Urinary bladder (tissue), 4 donors: ENCODE results near the gene GATA5. TPM values are rescaled to one million over a fixed set of nuclear protein-coding genes. Genes with fewer than 3 reads are reported as not detected.

Experiments used
- DNase-seq: peaks from one replicate; pipeline ENCODE4 v3.0.0-alpha.2; 2015; ENCODE audit errors: extremely low spot score
- H3K27ac ChIP-seq: one replicate; pipeline ENCODE4 v1.5.1; 2013; ENCODE audit warnings: low read depth, mild to moderate bottlenecking, moderate library complexity
- H3K36me3 ChIP-seq: one replicate; pipeline ENCODE4 v1.6.1; 2013; ENCODE audit warnings: mild to moderate bottlenecking, moderate library complexity; ENCODE audit not compliant: insufficient read depth
- H3K4me1 ChIP-seq: one replicate; pipeline ENCODE4 v1.6.1; 2013; ENCODE audit warnings: mild to moderate bottlenecking, moderate library complexity; ENCODE audit not compliant: insufficient read depth
- H3K4me3 ChIP-seq: one replicate; pipeline ENCODE4 v1.5.1; 2013; ENCODE audit warnings: low read depth, low read length
- WGBS: extraction: QIAGEN DNeasy Blood & Tissue Kit; methylation state at CpG from one replicate; pipeline ENCODE4 v1.1.7; 2013; 5-methylcytosine and 5-hydroxymethylcytosine counted together
- polyA plus RNA-seq: library from polyadenylated mRNA; stranded (reverse); fragments of 200-250 nt; gene quantifications from one replicate; pipeline ENCODE4 v1.2.3, GENCODE V29; 2013
- total RNA-seq: library from RNA; depleted of rRNA; stranded (reverse); fragments of >200 nt; gene quantifications from one replicate; pipeline ENCODE4 v1.2.3, GENCODE V29; 2014
- donor health status: healthy with polysubstance abuse.
- donor health status: healthy.

The GATA5 gene
- total and polyA plus RNA-seq, 2 donors = 6.6 to 27.4 TPM

DNA sequence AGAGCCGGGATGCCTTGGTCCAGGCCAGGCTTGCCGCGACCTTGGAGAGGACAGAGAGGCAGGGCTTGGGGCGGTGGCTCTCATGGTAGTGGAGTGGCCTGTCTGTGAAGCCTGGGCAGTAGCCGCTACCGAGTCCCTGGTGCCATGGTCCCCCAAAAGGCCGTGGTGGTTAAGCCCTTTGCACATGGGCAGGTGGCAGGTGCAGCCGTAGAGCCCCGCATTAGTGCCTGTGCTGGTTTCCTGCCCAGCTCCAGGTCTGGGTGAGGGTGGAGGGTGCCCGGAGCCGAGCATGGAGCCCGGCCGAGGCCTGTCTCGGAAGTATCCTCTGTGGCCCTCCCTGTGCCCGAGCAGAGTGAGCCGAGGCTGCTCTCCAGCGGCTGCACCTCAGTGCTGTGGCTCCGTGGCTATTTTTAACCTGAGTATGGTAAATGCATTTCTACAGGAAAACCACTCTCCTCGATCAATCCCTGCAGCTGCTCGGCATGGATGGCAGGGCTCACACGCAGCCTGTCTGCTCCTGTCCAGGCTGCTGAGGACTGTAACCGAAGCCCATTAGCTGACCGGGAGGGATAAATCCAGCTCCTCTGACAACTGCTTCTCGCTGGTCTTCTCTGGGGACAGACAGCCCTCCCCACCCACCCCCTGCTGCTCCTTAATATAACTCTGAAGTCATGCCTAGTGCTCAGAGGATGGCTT is 36.3 kb upstream of the GATA5 start:
- H3K4me1 ChIP-seq = no peaks in the 10 kb centered on the region
- DNase-seq = no peak
- H3K27ac ChIP-seq = no peak overlapping the region
- H3K4me3 ChIP-seq = no peak overlapping the region
- WGBS = 58% methylated on average over 24 of the region's 24 CpGs
- no peaks in the 10 kb centered on the region for H3K36me3 ChIP-seq

DNA sequence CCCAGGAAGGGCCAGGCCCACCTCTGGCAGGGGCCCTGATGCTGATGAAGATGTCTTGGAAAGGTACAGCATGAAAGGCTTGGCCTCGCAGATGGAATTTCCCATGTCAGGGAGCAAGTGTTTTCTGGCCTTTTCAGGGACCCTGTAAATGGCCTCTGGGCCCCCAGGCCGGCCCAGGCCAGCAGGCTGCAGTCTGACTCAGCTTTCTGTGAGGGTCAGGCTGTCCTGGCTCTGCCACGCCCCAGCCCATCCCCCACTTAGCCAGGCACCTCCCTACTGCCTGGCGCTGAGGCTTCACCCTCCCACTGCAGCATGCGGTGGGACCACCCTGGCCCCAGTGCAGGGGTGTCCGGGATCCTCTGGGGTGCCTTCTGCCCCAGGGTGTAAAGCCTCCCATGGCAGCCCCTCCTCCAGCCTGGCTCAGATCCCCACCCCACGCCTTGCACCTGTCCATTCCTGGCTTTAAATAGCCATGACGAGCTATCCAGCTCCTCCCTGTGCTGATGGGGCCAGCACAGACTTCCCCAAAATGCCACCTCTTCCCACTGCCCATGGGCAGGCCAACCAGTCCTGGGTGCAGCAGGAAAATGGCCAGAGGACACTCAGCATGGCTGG is 35.6 kb upstream of the GATA5 start:
- WGBS = 80% methylated on average over 8 of the region's 8 CpGs
- no peak for DNase-seq
- H3K4me1 ChIP-seq = no peaks in the 10 kb centered on the region
- no peak overlapping the region for H3K27ac ChIP-seq
- no peak overlapping the region for H3K4me3 ChIP-seq
- H3K36me3 ChIP-seq = no peaks in the 10 kb centered on the region

DNA sequence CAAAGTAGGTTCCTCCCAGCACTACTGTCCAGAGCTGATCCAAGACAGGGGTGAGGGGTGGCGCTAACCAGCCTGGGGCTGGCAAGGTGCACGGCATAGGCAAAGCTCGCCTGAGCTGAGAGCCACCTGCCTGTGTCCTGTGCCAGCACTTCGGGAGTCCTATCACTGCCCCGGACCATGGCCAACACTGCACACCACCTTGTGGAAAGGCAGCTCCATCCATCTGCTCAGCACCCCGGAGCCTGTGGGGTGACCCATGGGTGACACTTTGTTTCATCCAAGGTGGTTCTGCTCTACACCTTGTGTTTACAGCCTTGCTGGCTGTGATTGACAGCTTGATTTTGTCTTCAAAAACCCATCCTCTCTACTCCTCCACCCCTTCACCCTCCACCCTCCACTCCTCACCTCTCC is 32.9 kb upstream of the GATA5 start:
- DNase-seq = no peak
- no peak overlapping the region for H3K4me3 ChIP-seq
- H3K4me1 ChIP-seq = no peaks in the 10 kb centered on the region
- 88% methylated on average over 6 of the region's 6 CpGs for WGBS
- H3K36me3 ChIP-seq = no peaks in the 10 kb centered on the region
- no peak overlapping the region for H3K27ac ChIP-seq

DNA sequence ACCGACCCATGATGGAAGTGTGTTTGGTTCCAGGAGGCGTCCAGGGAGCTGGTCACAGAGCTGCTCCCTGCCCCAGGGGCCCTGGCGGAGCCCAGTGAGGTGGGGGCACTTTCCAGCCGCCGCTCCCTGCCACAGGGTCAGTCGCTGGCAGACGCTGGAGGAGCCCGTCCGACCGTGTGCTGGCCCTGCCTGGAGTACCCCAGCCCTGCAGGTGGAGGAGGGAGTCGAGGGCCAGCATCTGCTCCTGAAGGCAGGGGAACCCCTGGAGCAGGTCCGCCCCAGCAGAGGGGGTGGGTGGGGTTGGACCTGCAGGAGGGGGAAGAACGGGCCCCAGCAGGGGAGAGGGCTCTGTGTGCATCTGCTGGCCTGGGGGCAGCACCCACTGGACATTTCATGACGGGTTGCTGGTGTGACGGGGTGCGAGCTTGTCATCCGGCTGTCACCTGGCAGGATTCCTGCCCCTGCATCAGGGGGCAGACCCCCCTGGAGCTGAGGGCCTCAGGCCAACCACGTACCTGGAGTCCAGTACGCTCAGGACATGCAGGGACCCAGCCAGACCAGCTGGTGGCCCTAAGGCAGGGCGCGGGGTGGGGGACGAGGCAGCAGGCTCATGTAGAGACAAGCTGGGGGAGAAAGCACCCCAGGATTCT is 32.3 kb upstream of the GATA5 start:
- DNase-seq = no peak
- WGBS = 84% methylated on average over 22 of the region's 22 CpGs

DNA sequence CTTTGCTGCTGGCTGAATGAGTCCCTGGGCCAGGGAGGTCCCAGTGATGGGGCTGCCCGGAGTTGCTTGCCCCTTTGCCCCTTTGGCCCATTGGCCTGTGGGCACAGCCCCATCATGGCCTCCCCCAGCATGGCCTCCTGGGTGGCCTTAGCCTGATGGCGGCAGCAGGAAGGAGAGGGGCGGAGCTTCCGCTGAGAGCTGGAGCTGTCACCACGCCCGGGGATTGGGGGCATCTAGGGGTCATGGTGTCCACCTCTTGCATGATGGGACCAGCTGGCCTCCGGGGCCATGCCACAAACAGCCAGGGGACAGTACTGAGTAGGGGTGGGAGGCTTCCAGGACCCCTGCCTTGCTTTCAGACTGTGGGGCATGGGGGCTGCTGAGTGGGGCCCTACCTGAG is 31.5 kb upstream of the GATA5 start:
- H3K36me3 ChIP-seq = no peaks in the 10 kb centered on the region
- DNase-seq = no peak
- no peak overlapping the region for H3K4me3 ChIP-seq
- no peaks in the 10 kb centered on the region for H3K4me1 ChIP-seq
- 56% methylated on average over 7 of the region's 7 CpGs for WGBS
- no peak overlapping the region for H3K27ac ChIP-seq

More for the DNA sequence above, 32.3 kb upstream of the GATA5 start:
- Histone ChIP-seq H3K27ac (no peak overlapping the region), H3K4me3 (no peak overlapping the region), H3K4me1 (no peaks in the 10 kb centered on the region), H3K36me3 (no peaks in the 10 kb centered on the region)

DNA sequence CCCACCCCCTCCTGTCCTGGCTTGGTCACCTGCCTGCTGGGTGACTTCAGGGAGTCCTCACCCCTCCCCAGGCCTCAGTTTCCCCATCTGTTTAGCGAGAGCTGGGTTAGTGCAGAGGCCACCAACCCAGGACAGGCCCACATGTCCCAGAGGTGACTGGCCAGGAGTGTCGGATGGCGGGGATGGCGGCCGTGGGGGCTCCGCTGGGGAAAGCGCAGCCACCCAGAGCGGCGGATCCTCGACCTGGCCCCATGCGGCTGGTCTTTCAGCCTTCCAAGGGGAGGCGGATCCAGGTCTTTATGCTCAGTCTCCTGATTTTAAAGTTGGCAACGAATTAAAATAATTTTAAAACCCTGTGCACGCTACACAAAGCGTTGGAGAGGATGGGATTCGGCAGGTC is 31.0 kb upstream of the GATA5 start:
- no peak overlapping the region for H3K4me3 ChIP-seq
- WGBS = 96% methylated on average over 16 of the region's 16 CpGs
- no peak for DNase-seq
- no peaks in the 10 kb centered on the region for H3K36me3 ChIP-seq
- no peaks in the 10 kb centered on the region for H3K4me1 ChIP-seq
- no peak overlapping the region for H3K27ac ChIP-seq

DNA sequence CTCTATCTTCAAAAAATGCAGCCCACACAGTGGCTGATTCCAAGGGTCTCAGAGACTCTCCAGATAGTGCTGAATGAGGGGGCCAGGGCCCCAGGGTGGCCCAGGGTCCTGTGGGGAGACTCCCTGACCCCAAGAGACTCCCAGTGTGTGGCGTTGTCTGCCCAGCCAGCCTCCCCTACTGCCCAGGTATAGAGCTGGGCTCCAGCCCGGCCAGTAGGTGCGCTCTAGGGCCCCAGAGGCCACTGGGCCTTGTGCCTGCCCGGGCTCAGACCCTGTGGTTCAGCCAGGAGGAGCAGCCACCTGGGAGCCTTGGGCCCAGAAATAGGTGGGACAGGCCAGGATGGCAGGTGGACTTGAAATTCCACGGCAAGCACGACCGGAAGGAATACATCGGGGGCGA is 30.3 kb upstream of the GATA5 start:
- WGBS = 90% methylated on average over 9 of the region's 9 CpGs
- H3K4me3 ChIP-seq = no peak overlapping the region
- no peaks in the 10 kb centered on the region for H3K36me3 ChIP-seq
- no peak overlapping the region for H3K27ac ChIP-seq
- no peak for DNase-seq
- no peaks in the 10 kb centered on the region for H3K4me1 ChIP-seq

DNA sequence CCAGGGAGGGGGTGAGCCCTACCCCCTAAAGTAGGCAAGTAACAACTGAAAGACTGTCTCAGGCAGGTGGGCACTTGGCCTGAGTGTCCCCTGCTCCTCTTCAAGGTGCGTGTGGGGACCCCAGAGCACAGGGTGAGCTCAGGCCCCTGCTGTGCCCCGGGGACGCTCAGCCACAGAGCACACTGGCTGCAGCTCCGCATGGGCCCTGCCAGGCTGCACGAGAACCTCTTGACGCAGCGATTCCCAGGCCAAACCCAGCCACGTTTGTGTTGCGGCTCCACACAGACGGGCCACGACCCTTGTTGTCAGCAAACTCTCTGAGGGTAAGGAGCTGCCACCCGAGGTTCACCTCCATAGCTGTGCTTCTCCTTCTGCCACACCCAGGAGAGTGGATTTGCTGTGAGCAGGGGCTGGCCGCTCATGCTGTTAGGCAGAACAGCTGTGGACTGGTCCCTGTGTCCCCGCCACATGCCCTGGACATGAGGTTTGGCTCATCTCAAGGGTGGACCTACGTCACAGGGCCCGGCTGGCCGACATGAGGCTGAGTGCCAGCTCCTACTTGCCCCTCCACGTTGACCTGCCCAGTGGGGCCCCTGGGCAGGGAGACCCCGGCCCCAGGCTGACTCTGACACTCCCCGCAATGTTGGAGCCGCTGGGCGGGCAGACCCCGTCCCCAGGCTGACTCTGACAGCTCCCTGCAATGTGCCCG is 29.7 kb upstream of the GATA5 start:
- Histone ChIP-seq H3K4me1 (no peaks in the 10 kb centered on the region), H3K36me3 (no peaks in the 10 kb centered on the region), H3K27ac (no peak overlapping the region), H3K4me3 (no peak overlapping the region)
- WGBS = 84% methylated on average over 24 of the region's 24 CpGs
- no peak for DNase-seq

DNA sequence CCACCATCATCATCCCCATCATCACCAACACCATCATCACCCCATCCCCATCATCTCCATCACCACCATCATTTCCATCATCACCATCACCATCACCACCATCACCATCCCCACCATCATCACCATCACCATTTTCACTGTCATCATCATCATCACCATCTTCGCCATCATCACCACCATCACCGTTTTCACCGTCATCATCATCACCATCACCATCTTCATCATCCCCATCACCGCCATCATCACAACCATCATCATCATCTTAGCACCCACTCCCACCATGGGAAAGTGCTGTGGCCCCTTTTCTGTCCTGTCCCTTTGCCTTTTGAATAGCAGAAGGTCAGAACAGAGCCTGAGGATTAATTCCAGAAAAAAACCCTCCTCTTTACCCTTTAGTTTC is 28.5 kb upstream of the GATA5 start:
- Histone ChIP-seq H3K4me3 (no peak overlapping the region), H3K4me1 (no peaks in the 10 kb centered on the region), H3K36me3 (no peaks in the 10 kb centered on the region), H3K27ac (no peak overlapping the region)
- WGBS = 98% methylated on average over 4 of the region's 4 CpGs
- no peak for DNase-seq

DNA sequence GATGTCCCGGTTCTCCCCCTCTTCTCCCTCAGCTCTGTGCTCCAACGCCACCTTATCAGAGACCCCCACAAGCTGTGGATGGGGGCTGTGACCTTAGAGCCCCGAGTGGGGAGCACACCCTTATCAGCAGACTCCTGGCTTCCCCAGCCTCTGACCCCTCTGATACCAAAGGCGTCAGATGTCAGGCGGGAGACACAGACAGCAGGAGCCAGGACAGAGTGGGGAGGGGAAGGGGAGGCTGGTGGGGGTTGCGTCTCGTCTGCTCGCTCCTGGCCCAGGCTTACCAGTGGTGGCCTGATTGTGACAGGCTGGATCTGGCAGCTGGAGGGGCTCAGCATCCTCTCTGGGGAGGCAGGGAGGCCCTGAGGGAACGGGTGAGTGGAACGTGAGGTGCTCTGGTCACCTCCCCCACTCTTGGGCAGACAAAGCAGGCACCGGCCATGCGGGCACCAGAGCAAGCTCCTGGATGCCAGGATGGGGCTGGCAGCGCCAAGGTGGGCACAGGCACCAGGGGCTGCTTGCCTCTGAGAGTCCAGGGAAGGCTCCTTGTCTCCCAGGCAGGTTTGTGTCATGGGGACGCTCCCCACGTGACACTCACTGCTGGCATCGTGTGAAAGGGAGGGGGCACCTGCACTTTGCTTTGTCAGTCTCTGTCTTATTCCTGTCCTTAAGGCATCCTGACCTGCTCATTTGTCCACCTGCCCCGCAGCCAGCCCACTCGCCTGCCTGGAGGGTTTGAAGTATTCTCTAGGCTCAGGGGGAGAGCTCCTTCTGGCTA is 27.8 kb upstream of the GATA5 start:
- H3K4me3 ChIP-seq = no peak overlapping the region
- H3K4me1 ChIP-seq = no peaks in the 10 kb centered on the region
- H3K27ac ChIP-seq = no peak overlapping the region
- 55% methylated on average over 18 of the region's 18 CpGs for WGBS
- H3K36me3 ChIP-seq = no peaks in the 10 kb centered on the region
- DNase-seq = no peak

DNA sequence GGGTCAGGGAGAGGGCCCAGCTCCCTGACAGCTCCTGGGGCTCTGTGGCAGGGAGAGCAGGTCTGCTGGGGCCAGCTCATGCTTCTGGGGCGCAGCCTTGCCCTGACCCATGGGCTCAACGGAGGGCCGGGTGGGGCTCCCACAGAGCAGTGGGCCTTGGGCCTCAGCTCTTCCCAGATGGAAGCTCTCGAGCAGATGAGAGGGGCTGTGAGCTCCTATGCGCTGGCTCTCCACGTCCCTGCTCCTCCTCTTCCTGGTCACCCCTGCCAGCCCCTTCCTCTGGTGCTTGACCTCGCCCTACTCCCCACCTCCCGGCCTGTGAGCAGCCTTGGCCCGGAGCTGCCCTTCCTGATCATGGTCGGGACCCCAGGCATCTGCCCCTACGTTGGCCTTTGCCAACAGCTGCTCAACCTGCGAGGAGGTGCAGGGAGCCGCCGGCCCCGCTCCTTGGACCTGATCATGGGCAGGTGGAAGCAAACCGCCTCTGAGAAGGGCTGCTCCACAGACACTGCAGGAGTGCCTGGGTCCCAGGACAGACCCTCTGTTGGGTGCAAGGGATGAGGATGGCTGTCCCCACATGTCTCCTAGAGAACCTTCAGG is 26.8 kb upstream of the GATA5 start:
- no peak for DNase-seq
- Histone ChIP-seq H3K36me3 (no peaks in the 10 kb centered on the region), H3K4me1 (no peaks in the 10 kb centered on the region), H3K27ac (no peak overlapping the region), H3K4me3 (no peak overlapping the region)
- WGBS = 88% methylated on average over 16 of the region's 16 CpGs

DNA sequence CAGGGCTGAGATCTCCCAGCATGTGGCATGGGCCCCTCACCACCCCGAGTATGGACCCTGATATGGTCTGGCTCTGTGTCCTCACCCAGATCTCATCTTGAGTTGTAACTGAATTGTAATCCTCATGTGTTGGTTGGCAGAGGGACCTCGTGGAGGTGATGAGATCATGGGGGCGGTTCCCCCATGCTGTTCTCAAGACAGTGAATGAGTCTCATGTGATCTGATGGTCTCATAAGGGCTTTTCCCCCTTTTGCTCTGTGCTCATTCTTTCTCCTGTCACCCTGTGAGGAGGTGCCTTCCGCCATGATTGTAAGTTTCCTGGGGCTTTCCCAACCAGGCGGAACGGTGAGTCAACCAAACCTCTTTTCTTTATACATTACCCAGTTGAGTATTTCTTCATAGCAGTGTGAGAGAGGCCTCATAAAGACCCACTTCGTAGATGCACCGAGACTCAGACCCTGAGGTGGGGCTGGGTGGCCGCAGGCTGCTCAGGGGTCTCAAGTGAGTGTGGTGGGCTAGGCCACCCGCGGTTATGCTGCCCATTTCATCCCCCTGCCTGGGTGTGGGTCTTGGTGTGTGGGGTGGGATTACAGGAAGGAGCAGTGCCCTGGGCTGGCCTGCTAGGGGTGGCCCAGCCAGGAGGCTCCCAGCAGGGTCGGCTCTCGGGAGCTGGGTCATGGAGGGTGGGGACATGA is 26.2 kb upstream of the GATA5 start:
- Histone ChIP-seq H3K27ac (no peak overlapping the region), H3K4me3 (no peak overlapping the region), H3K36me3 (no peaks in the 10 kb centered on the region), H3K4me1 (no peaks in the 10 kb centered on the region)
- DNase-seq = no peak
- 82% methylated on average over 13 of the region's 13 CpGs for WGBS
